NCI-H82 treated with DMSO at 0.1 percent for 48 hours (cell line): ENCODE measurements around the gene CTIF.

Experiments used
- DNase-seq: peaks from one replicate; lab custom pipeline; 2025; ENCODE audit not compliant: unreplicated experiment; lab: John Stamatoyannopoulos, UW

Gene CTIF

GRCh38 chr18:48573632-48574283, 34.9 kb downstream of the CTIF start:
- no peak for DNase-seq

DNA sequence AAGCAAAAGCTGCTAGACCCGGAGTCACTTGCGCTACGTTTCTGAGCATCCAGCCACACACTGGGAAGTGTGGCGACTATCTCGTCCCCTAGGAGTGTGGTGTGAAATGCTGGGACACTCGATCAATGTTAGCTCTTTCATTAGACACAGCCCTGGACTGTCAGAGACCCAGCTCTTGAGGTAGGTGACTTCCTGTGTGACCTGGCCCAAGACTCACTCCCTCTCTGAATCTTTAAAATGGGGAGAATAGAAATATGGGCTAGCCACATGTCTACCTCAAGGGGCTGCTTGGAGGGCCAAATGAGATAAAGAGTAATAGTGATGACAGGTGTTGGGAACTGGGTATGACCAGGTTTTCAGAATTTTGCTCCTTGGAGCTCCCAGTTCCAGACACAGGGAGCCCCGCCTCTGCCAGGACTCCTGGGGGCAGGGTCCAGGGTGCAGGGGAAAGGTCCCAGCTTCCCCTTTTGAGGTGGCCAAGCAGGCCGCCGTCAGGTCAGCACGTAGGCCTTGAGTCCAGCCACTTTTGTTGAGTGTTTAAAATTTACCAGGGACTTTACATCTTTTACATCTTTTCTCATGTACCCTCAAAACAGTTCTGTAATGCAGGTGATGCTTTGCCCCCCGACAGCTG, 36.0 kb downstream of the CTIF start:
- no peak for DNase-seq

DNA sequence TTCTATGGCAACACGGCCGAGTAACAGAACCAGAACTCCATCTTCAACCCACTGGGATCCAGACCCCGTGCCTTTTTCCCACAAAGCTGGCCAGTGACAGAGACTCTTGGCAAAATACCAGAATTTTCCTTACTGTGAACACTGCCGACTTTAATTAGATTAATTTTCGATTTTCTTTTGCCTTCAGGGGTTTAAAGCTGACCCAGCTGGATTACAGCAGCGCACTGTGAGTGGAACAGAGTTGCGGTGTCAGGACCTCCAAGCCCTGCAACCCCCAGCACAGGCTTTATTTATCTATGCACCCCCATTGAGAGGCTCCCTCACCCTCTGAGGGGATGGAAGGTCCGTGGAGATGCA, 36.4 kb downstream of the CTIF start:
- DNase-seq: no peak

GRCh38 chr18:48575658-48576456, 37.0 kb downstream of the CTIF start:
- DNase-seq: no peak

DNA sequence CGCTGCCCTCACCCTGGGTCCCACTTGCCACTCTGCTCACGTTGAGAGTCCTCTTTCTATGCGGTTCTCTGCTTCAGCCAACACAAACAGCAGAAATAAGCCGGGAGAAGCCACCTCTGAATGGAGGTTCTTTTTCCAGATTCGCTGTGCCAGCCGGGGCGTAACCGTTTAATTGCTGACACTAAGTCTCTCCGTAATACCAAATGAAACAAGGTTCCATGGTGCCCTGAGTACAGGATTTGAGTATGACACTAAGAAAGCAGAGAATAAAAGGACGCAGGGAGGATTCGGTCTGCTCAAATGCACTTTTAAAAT, 37.6 kb downstream of the CTIF start:
- no peak for DNase-seq

GRCh38 chr18:48577478-48578190, 38.8 kb downstream of the CTIF start:
- no peak for DNase-seq

DNA sequence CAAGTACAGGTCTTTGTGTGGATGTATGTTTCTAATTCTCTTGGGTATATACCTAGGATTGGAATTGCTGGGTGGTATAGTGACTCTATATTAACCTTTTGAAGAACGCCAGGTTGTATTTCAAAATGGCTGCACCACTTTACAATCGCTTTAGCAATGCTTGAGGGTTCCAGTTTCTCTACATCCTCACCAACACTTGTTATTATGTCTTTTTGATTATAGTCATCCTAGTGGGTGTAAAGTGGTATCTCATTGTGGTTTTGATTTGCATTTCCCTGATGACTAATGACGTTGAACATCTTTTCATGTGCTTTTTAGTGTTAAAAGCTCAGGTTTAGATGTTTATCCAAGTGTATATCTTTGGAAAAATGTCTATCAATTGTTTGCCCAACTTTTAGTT, 39.5 kb downstream of the CTIF start:
- DNase-seq: no peak

DNA sequence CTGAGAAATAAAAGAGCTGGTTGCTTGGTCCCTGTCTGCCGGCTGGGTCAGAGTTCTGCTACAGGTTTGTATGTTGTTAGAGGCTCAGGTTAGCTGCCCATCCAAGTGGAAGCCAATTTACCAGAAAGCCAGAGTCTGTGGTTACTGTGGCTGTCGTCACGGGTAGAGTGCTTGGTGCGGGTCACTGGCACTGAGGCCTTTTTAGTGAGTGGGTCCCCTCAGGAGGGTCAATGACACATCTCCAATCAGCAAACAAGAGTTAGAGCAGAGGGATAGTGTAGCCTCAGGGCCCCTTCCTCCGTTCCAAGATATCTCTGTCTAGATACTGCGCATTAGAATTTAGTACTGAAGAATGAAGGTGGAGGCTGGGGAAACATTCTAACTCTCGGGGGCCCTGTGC, 41.2 kb downstream of the CTIF start:
- no peak for DNase-seq

DNA sequence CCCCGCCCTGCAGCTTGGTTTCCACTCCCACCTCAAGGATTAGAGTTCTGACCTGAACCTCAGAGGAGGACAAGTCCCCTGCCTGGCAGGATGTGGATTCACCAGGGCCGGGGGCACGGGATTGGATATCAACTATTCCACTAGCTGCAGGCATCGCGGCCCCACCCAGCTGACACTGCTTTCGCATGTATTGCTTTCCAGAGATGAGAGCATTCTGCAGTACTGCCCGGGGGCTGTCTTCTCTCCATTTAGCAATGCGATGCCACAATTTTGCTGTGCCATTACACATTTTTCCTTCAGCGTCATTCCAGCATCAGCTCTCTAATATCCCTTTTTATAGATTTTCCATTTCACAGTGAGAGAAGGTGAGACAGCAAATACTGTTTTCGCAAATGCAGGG, 42.0 kb downstream of the CTIF start:
- DNase-seq: no peak

DNA sequence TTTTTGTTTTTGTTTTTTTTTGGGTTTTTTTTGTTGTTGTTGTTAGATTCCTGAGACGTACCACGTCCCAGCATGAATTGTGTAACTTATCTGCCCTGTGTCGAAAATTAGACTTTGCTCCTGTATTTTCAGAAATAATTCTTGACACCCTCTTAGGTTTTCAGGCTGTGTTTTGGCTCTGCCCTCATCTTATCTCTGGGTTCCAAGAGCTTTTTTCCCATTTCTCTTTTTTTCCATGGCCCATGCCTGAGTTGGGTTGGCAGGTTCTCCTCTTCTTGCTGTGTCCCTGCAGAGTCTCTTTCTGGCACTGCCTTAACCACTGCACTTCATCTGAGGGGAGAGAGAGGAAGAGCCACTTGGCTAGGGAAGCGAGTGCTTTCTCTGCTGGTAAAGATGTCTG, 42.4 kb downstream of the CTIF start:
- no peak for DNase-seq

- DNase-seq: no peak
Measured at GRCh38 chr18:48581941-48582340, 43.1 kb downstream of the CTIF start.

- no peak for DNase-seq
Measured at GRCh38 chr18:48582946-48583345, 44.1 kb downstream of the CTIF start.

DNA sequence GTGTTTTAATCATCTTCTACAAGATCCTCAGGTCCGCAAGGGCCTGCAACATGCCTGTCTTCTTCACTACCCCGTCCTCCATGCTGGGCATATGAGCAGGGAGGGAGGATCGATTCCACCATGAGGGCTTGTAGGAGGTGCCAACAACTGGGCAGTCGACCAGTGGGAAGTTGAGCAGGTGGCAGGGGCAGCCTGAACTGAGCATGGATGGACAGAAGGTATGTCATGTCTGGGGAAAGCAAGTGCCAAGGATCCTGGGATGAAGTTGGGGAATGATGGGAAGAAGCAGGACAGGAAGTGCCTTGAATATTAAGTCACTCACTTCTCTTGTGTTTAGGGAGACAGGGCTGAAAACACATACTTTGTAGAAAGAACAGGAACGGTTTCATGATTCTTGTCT, 44.7 kb downstream of the CTIF start:
- no peak for DNase-seq

DNA sequence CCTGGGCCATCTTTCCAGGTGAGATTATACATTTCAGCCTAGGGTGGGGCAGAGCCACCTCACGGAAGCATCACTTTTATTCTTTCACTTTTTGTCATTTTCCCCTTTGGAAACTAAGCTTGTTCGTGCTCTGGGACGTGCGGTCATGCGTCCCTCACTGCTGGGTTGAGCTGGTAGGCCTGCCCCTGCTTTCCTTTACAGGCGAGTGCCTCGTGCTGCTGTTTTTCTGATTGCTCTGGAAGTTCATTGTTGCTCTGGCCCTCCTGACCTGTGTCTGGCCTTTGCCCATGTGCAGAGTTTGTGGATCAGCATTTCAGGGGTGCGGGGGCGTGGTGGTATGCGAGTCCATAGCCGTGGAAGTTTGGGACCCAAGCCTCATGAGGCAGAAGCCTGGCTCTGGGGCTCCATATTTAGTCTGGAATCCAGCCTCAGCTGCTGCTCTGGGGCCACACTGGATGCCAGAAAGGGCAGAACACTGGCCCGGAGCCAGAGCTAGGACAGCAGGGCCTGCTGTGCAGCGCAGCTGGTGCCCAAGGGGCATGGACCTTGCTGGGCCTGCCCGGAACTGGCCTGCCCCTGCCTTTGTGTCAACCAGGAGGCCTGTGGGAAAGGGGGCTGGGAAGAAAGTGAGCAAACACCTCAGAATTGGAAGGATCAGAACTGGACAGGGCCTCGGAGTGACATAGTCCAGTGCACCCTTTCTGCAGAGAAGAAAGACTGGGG, 51.1 kb downstream of the CTIF start:
- DNase-seq: no peak

DNA sequence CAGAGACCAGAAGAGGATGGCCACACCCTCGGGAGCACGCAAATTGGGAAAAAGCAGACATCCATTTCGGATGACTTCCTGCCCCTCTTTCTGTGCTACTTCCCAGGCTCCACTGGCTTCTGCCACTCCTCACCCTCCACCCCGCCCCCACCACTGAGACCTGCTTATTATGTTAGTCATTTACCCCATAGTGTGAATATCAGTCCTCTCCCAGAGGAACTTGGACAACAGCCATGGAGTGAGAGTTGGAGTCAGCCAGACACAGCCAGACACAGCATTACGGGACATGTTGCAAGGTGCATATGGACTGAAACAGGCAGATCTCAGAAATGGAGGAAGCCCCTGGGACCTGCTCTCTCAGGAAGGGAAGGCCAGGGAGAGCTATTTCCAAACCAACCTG, 51.8 kb downstream of the CTIF start:
- no peak for DNase-seq

- no peak for DNase-seq
Measured at GRCh38 chr18:48592540-48593171, 53.8 kb downstream of the CTIF start.

DNA sequence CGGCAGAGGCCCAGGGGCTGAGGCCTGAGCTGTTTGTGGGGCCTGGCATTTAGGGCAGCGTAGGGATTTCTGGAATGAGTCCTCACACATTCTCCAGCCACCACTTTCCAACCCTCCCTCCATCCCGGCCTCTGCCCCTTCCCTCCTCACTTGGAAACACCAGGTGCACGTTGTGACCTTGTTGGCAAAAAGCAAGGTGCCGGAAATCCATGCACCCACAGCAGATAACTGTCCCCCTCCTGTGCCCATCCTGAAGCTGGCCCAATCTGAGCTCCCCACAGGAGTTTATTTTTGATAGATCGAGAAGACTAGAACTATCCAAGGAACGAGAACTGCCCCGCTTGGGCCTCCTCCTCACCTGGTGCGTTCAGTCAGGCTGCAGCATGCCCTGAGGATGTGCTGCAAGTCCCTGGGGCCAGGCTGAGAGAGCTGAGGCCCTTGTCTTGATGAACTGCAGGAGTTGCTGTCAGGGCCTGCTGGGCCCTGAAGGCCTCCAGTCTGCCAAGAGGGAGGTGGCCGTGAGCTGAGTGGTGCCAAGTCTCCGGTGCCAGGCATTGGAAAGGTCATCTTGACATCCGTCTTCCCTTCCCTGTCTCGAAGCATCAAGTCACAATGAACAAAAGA, 55.8 kb downstream of the CTIF start:
- no peak for DNase-seq

DNA sequence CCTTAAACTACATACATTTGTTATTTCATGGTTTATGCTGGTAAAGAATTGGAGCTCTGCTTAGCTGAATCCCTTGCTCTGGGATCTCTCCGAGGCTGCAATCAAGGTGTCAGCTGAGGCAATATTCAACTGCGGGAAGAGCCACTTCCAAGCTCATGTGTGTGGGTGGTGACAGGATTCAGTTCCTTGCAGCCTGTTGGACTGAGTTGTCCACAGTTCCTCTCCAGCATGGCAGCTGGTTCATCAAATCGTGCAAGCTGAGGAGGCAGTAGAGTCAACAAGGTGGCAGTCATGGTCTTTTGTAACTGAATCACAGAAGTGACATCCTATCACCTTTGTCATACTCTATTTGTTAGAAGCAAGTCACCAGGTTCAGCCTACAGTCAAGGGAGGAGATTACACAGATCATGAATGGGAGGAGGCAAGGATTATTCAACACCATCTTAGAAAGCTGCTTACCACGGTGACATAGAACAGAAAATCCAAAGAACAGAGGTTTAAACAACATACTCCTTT, 56.9 kb downstream of the CTIF start:
- DNase-seq: no peak

- DNase-seq: no peak
Measured at GRCh38 chr18:48597110-48597509, 58.3 kb downstream of the CTIF start.

GRCh38 chr18:48597671-48598070, 58.8 kb downstream of the CTIF start:
- no peak for DNase-seq
